A549 (cell line): ENCODE results near the gene TMEM80.
"Not testable (repeated sequence)": the region's sequence is repeated elsewhere in the genome, so short reads cannot be mapped to it uniquely, and the experiment has no call there.

Experiments
- RAD21 ChIP-seq, 2 experiments: fragments of >200 bp in 1 of 2; sonication (Bioruptor Twin) in 1 of 2; formaldehyde crosslinking in 1 of 2; IDR thresholded peaks in 1 of 2; conservative IDR thresholded peaks in 1 of 2; 2 replicates in 1 of 2; 3 replicates in 1 of 2; pipeline ENCODE4 v1.6.1; 2012 to 2018; ENCODE audit warnings: inconsistent platforms in 1 of 2
- ZC3H11A ChIP-seq: fragments of 450-650 bp; IDR thresholded peaks from 2 replicates; pipeline ENCODE4 v1.6.1; 2014; ENCODE audit warnings: antibody characterized with exemption, mild to moderate bottlenecking
- TF ChIP-seq, protein P1 (sequence below): fragments of >200 bp; sonication (Bioruptor Twin); formaldehyde crosslinking; IDR thresholded peaks from 3 replicates; pipeline ENCODE4 v1.5.1; 2016

DNA sequence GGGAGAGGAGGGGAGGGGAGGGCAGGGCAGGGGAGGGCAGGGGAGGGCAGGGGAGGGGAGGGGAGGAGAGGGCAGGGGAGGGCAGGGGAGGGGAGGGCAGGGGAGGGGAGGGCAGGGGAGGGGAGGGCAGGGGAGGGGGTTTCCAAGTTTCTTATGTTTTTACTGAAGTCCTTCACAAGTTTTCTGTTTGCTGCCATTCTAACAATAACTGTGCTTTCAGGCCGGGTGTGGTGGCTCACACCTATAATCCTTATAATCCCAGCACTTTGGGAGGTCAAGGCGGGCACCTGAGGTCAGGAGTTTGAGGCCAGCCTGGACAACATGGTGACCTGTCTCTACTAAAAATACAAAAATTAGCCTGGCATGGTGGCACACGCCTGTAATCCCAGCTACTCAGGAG, 5.4 kb upstream of the TMEM80 start:
- TF ChIP-seq ZC3H11A; RAD21 (conservative IDR thresholded peaks at IDR 0.05 in 1 of 2, IDR thresholded peaks at IDR 0.05 in 1 of 2): not testable (repeated sequence)
- TF ChIP-seq, protein P1, sequence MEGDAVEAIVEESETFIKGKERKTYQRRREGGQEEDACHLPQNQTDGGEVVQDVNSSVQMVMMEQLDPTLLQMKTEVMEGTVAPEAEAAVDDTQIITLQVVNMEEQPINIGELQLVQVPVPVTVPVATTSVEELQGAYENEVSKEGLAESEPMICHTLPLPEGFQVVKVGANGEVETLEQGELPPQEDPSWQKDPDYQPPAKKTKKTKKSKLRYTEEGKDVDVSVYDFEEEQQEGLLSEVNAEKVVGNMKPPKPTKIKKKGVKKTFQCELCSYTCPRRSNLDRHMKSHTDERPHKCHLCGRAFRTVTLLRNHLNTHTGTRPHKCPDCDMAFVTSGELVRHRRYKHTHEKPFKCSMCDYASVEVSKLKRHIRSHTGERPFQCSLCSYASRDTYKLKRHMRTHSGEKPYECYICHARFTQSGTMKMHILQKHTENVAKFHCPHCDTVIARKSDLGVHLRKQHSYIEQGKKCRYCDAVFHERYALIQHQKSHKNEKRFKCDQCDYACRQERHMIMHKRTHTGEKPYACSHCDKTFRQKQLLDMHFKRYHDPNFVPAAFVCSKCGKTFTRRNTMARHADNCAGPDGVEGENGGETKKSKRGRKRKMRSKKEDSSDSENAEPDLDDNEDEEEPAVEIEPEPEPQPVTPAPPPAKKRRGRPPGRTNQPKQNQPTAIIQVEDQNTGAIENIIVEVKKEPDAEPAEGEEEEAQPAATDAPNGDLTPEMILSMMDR: not testable (repeated sequence)
